ENCODE results near the gene PLEKHG7.

DNA sequence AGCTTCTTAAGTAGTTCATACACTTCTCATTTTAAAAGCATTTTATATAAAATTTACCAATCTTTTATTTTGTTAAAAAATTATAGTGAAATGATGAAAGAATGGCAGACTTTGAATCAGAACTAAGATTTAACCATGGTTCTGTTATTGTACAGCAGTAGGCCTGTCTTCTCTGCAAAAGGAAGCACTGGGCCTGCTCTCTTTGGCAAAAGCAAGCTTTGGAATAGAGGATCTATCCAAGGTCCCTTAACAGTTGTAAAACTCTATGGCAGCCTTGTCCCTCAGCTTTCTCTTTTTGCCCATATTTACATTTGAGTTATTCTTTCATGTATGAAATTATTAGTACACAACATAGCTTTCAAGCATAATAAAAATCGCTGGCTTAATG lies 82.8 kb downstream of the PLEKHG7 start:
- TF ChIP-seq SIN3A (IDR thresholded peaks at IDR 0.05; ENCODE audit: borderline replicate concordance, insufficient read depth, low read length): no peak
- TF ChIP-seq TAF1 (IDR thresholded peaks at IDR 0.05; ENCODE audit: borderline replicate concordance, insufficient read depth, low read length): no peak
- TF ChIP-seq REST (IDR thresholded peaks at IDR 0.05; ENCODE audit: insufficient read depth in 1 of 2, low read depth in 2 of 2, low read length in 2 of 2): no peak
- no peak for TF ChIP-seq FOXP2 (optimal IDR thresholded peaks at IDR 0.05; ENCODE audit: borderline replicate concordance, extremely low read depth, extremely low read length, insufficient read depth)
